Measurements from ENCODE around the gene PEBP1. TPM values are rescaled to one million over a fixed set of nuclear protein-coding genes. Genes with fewer than 3 reads are reported as not detected.

The PEBP1 gene
- total RNA-seq, 4 donors from 2014 or later = 239 to 445 (median 292) TPM

- ATAC-seq (ENCODE audit: low FRiP score) (no peak), DNase-seq (ENCODE audit: low spot score) (no peak)
- no peak for TF ChIP-seq CTCF (IDR thresholded peaks at IDR 0.05)
These were observed 9.9 kb downstream of the PEBP1 start for GRCh38 chr12:118145798-118146156.

- ATAC-seq (ENCODE audit: low FRiP score) = no peak
- TF ChIP-seq CTCF (IDR thresholded peaks at IDR 0.05) = no peak
- DNase-seq (ENCODE audit: low spot score) = no peak
These were observed 12.4 kb downstream of the PEBP1 start for GRCh38 chr12:118148287-118148686.

- DNase-seq (ENCODE audit: low spot score) (no peak), ATAC-seq (ENCODE audit: low FRiP score) (no peak)
- TF ChIP-seq CTCF (IDR thresholded peaks at IDR 0.05) = no peak
These were observed 14.7 kb downstream of the PEBP1 start for GRCh38 chr12:118150625-118151024.

GRCh38 chr12:118151755-118152154 lies 15.8 kb downstream of the PEBP1 start:
- no peak for DNase-seq (ENCODE audit: low spot score)
- ATAC-seq (ENCODE audit: low FRiP score) = no peak
- TF ChIP-seq CTCF (IDR thresholded peaks at IDR 0.05) = no peak

GRCh38 chr12:118160536-118160935 lies 24.6 kb downstream of the PEBP1 start:
- TF ChIP-seq CTCF (IDR thresholded peaks at IDR 0.05) = no peak
- no peak for DNase-seq (ENCODE audit: low spot score)
- no peak for ATAC-seq (ENCODE audit: low FRiP score)

- ATAC-seq (ENCODE audit: low FRiP score) = no peak
- no peak for TF ChIP-seq CTCF (IDR thresholded peaks at IDR 0.05)
- DNase-seq (ENCODE audit: low spot score) = no peak
These were observed 29.0 kb downstream of the PEBP1 start for GRCh38 chr12:118164798-118165486.

GRCh38 chr12:118166946-118167345 lies 31.0 kb downstream of the PEBP1 start:
- no peak for TF ChIP-seq CTCF (IDR thresholded peaks at IDR 0.05)
- ATAC-seq (ENCODE audit: low FRiP score) = no peak
- DNase-seq (ENCODE audit: low spot score) = no peak
